ENCODE measurements around the gene FARP1. TPM values are rescaled to one million over a fixed set of nuclear protein-coding genes. Genes with fewer than 3 reads are reported as not detected.

Gene FARP1
- total and polyA plus RNA-seq, 2 of the 13 experiments (the other 11 are each of a cell fraction or from before 2014, with no cell fraction given), result 70.6 to 126 TPM

DNA sequence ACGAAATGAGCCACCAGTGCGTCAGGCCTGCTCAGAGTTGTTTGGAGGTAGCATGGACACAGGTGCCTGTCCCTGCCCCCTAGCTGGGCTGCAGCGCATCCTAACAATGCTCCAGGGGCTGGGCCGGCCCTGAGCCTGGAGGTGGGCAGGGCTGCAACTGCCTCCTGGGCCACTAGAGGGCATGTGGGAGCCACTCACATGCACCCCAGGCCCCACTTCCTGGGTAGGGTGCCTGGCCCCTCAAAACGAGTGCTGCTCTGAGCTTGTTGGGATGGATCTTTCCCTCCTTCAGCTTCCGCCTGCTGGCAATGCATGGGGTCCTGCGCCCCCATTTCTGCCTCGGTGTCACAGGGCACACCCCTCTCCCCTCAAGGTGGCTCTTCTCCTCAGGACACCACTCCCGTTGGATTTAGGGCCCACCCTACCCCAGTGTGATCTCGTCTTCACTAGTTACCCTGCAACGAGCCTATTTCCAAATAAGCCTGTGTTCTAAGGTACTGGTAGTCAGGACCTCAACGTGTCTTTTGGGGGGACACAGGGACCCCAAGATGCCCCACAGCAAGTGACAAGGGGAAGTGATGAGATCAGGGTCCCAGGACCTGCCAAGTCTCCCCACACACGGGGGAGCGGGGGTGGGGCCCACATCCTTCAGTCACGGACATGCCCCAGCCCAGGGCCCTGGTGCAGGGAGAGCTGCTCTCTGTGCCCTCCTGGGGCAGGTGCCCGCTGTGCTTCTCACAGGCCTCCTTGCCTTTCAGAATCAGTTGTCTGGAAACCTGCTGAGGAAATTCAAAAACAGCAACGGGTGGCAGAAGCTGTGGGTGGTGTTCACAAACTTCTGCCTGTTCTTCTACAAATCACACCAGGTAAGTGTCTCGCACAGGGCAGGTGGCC, 302.7 kb downstream of the FARP1 start (continued):
- TF ChIP-seq, protein P1, sequence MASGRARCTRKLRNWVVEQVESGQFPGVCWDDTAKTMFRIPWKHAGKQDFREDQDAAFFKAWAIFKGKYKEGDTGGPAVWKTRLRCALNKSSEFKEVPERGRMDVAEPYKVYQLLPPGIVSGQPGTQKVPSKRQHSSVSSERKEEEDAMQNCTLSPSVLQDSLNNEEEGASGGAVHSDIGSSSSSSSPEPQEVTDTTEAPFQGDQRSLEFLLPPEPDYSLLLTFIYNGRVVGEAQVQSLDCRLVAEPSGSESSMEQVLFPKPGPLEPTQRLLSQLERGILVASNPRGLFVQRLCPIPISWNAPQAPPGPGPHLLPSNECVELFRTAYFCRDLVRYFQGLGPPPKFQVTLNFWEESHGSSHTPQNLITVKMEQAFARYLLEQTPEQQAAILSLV (CRISPR knock-in tag; IDR thresholded peaks at IDR 0.05; ENCODE audit: borderline replicate concordance), result no peak
- no peak for TF ChIP-seq MTA3 (CRISPR knock-in tag; IDR thresholded peaks at IDR 0.05)
- no peak for TF ChIP-seq KAT2B (IDR thresholded peaks at IDR 0.05; ENCODE audit: borderline replicate concordance, low read depth, low read length)
- TF ChIP-seq, protein P2, sequence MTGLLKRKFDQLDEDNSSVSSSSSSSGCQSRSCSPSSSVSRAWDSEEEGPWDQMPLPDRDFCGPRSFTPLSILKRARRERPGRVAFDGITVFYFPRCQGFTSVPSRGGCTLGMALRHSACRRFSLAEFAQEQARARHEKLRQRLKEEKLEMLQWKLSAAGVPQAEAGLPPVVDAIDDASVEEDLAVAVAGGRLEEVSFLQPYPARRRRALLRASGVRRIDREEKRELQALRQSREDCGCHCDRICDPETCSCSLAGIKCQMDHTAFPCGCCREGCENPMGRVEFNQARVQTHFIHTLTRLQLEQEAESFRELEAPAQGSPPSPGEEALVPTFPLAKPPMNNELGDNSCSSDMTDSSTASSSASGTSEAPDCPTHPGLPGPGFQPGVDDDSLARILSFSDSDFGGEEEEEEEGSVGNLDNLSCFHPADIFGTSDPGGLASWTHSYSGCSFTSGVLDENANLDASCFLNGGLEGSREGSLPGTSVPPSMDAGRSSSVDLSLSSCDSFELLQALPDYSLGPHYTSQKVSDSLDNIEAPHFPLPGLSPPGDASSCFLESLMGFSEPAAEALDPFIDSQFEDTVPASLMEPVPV (CRISPR knock-in tag; IDR thresholded peaks at IDR 0.05), result no peak
- TF ChIP-seq RFXAP (CRISPR knock-in tag; IDR thresholded peaks at IDR 0.05; ENCODE audit: borderline replicate concordance), result no peak
- TF ChIP-seq, protein P3, sequence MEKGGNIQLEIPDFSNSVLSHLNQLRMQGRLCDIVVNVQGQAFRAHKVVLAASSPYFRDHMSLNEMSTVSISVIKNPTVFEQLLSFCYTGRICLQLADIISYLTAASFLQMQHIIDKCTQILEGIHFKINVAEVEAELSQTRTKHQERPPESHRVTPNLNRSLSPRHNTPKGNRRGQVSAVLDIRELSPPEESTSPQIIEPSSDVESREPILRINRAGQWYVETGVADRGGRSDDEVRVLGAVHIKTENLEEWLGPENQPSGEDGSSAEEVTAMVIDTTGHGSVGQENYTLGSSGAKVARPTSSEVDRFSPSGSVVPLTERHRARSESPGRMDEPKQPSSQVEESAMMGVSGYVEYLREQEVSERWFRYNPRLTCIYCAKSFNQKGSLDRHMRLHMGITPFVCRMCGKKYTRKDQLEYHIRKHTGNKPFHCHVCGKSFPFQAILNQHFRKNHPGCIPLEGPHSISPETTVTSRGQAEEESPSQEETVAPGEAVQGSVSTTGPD (CRISPR knock-in tag; IDR thresholded peaks at IDR 0.05), result peak; percentile 50; the same call in 1 of the 2 replicates
- no peak for TF ChIP-seq ZKSCAN5 (CRISPR knock-in tag; IDR thresholded peaks at IDR 0.05)
- no peak for TF ChIP-seq THAP11 (CRISPR knock-in tag; IDR thresholded peaks at IDR 0.05)
- no peak for TF ChIP-seq BRD4 (CRISPR knock-in tag; IDR thresholded peaks at IDR 0.05)
- TF ChIP-seq, protein P4, sequence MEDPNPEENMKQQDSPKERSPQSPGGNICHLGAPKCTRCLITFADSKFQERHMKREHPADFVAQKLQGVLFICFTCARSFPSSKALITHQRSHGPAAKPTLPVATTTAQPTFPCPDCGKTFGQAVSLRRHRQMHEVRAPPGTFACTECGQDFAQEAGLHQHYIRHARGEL (CRISPR knock-in tag; IDR thresholded peaks at IDR 0.05), result no peak
- TF ChIP-seq BRCA1 (CRISPR knock-in tag; IDR thresholded peaks at IDR 0.05), result no peak
- peak; percentile 41; the same call in 1 of the 2 replicates for TF ChIP-seq SMC3 (IDR thresholded peaks at IDR 0.05; ENCODE audit: low read length)
- TF ChIP-seq, protein P5, sequence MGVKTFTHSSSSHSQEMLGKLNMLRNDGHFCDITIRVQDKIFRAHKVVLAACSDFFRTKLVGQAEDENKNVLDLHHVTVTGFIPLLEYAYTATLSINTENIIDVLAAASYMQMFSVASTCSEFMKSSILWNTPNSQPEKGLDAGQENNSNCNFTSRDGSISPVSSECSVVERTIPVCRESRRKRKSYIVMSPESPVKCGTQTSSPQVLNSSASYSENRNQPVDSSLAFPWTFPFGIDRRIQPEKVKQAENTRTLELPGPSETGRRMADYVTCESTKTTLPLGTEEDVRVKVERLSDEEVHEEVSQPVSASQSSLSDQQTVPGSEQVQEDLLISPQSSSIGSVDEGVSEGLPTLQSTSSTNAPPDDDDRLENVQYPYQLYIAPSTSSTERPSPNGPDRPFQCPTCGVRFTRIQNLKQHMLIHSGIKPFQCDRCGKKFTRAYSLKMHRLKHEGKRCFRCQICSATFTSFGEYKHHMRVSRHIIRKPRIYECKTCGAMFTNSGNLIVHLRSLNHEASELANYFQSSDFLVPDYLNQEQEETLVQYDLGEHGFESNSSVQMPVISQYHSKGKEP (CRISPR knock-in tag; IDR thresholded peaks at IDR 0.05), result no peak
- no peak for TF ChIP-seq ZNF24 (IDR thresholded peaks at IDR 0.05)
- peak; percentile 35; the same call in 1 of the 2 replicates for TF ChIP-seq CCDC6 (CRISPR knock-in tag; IDR thresholded peaks at IDR 0.05)
- TF ChIP-seq, protein P6, sequence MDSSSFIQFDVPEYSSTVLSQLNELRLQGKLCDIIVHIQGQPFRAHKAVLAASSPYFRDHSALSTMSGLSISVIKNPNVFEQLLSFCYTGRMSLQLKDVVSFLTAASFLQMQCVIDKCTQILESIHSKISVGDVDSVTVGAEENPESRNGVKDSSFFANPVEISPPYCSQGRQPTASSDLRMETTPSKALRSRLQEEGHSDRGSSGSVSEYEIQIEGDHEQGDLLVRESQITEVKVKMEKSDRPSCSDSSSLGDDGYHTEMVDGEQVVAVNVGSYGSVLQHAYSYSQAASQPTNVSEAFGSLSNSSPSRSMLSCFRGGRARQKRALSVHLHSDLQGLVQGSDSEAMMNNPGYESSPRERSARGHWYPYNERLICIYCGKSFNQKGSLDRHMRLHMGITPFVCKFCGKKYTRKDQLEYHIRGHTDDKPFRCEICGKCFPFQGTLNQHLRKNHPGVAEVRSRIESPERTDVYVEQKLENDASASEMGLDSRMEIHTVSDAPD (CRISPR knock-in tag; IDR thresholded peaks at IDR 0.05), result no peak
- no peak for TF ChIP-seq PAWR (CRISPR knock-in tag; IDR thresholded peaks at IDR 0.05; ENCODE audit: borderline replicate concordance)
- TF ChIP-seq ZNF329 (CRISPR knock-in tag; IDR thresholded peaks at IDR 0.05; ENCODE audit: low read depth), result no peak
- TF ChIP-seq RFX5 (IDR thresholded peaks at IDR 0.05; ENCODE audit: low read depth, low read length), result no peak
- no peak for TF ChIP-seq ZNF598 (CRISPR knock-in tag; IDR thresholded peaks at IDR 0.05; ENCODE audit: borderline replicate concordance)
- TF ChIP-seq THYN1 (CRISPR knock-in tag; IDR thresholded peaks at IDR 0.05; ENCODE audit: borderline replicate concordance, low read depth), result no peak
- no peak for TF ChIP-seq ZNF564 (CRISPR knock-in tag; IDR thresholded peaks at IDR 0.05)
- no peak for TF ChIP-seq ZNF549 (CRISPR knock-in tag; IDR thresholded peaks at IDR 0.05)

All from HepG2 (cell line).